Frontal cortex (tissue), 4 donors: Measurements from ENCODE around the gene POLRMT. TPM values are rescaled to one million over a fixed set of nuclear protein-coding genes. Genes with fewer than 3 reads are reported as not detected.

ENCODE experiments used
- DNase-seq, 2 donors: peaks; one replicate each; pipeline ENCODE4 v3.0.0; 2012; ENCODE audit warnings: low spot score in 2 of 2
- FAIRE-seq: peaks from 2 replicates; lab custom pipeline; 2012; peaks lifted over from hg19 to GRCh38; lab: Jason Lieb, UNC
- total RNA-seq: library from RNA; depleted of rRNA; stranded (reverse); fragments of >200 nt; gene quantifications from one replicate; pipeline ENCODE4 v1.2.3, GENCODE V29; 2014
- donor health status: control.
- donor health status: control.
- donor health status: control.

POLRMT gene
- total RNA-seq, 1 donor from 2014 or later = 15.9 TPM

- DNase-seq (peak; percentile 90 to 93), FAIRE-seq (no peak)
Observed at GRCh38 chr19:664913-665443, 31.6 kb upstream of the POLRMT start.

GRCh38 chr19:663682-664117, 30.4 kb upstream of the POLRMT start:
- DNase-seq (no peak), FAIRE-seq (no peak)

- peak; percentile 99 for DNase-seq
- FAIRE-seq = no peak
Observed at GRCh38 chr19:662962-663681, 29.8 kb upstream of the POLRMT start, which contains the start of gene RNF126. Gene RNF126 (minus strand): TSS chr19:663214. CDS start chr19:663121, 93 bp downstream.

GRCh38 chr19:662207-662961, 29.0 kb upstream of the POLRMT start:
- FAIRE-seq = no peak
- no peak for DNase-seq

GRCh38 chr19:661427-662196, 28.3 kb upstream of the POLRMT start:
- no peak for FAIRE-seq

GRCh38 chr19:660793-661426, 27.6 kb upstream of the POLRMT start:
- no peak for DNase-seq
- FAIRE-seq = no peak

More at GRCh38 chr19:661427-662196, 28.3 kb upstream of the POLRMT start:
- DNase-seq = no peak

GRCh38 chr19:658916-659839, 25.8 kb upstream of the POLRMT start:
- DNase-seq (no peak), FAIRE-seq (no peak)

GRCh38 chr19:658059-658839, 24.9 kb upstream of the POLRMT start:
- FAIRE-seq (no peak), DNase-seq (no peak)

GRCh38 chr19:657611-658010, 24.3 kb upstream of the POLRMT start:
- no peak for DNase-seq
- FAIRE-seq = no peak

GRCh38 chr19:656751-657559, 23.6 kb upstream of the POLRMT start:
- no peak for FAIRE-seq
- DNase-seq = no peak

GRCh38 chr19:655691-656090, 22.4 kb upstream of the POLRMT start:
- FAIRE-seq (no peak), DNase-seq (no peak)

GRCh38 chr19:653425-653824, 20.1 kb upstream of the POLRMT start:
- DNase-seq (no peak), FAIRE-seq (no peak)

GRCh38 chr19:652467-653389, 19.4 kb upstream of the POLRMT start:
- DNase-seq (no peak), FAIRE-seq (no peak)

- DNase-seq = no peak
- no peak for FAIRE-seq
Observed at GRCh38 chr19:651991-652390, 18.7 kb upstream of the POLRMT start.

GRCh38 chr19:651114-651818, 17.9 kb upstream of the POLRMT start:
- DNase-seq (no peak), FAIRE-seq (no peak)
